ENCODE results near the gene PNPLA7.

GRCh38 chr9:137555179-137555578 lies 5.0 kb upstream of the PNPLA7 start:
- TF ChIP-seq CTCF (IDR thresholded peaks at IDR 0.05): no peak
- TF ChIP-seq POLR2A (IDR thresholded peaks at IDR 0.05): no peak
